NCI-H146 treated with DMSO at 0.1 percent for 48 hours (cell line): ENCODE measurements around the gene SH3BP2.

Experiments
- DNase-seq: peaks from one replicate; lab custom pipeline; 2025; ENCODE audit not compliant: unreplicated experiment; lab: John Stamatoyannopoulos, UW

SH3BP2 gene

GRCh38 chr4:2871466-2871865 is 78.6 kb downstream of the SH3BP2 start:
- DNase-seq = no peak

DNA sequence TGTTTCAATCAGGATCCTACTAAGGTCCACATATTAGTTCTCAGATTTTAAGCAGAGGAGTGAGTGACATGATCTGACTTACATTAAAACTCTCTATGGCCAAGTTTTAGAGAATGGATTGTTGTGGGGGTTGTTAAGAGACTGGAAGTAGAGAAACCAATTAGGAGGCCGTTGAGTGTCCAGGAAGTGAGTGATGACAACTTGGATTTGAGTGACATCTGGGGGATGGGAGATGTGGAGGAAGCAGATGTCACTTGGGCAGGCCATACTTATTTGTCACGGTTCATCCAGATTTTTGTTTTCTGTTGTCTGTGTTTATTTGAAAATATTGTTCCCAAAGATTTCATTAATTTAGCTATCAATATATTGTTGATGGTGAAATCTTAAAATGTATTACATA is 79.0 kb downstream of the SH3BP2 start:
- DNase-seq = no peak

DNA sequence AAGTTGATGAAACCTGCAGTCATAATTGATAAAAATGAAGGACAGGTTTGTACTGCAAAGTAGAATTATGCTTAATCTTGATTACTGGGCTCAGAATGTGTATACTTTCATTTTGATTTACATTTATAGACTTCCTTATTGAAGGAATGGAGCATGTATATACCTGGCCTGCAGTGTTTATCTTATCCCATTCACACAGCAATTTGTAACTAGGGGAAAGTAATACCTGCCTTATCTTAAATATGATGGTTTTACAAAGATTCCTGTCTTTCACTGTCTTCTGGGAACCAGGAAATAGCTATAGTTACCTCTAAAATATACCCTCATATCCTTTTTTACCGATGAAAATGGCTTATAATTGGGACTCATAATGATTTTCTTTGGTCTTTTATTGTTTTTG is 80.4 kb downstream of the SH3BP2 start:
- DNase-seq = no peak

- no peak for DNase-seq
Measured at GRCh38 chr4:2874861-2875260, 82.0 kb downstream of the SH3BP2 start.

- DNase-seq = no peak
Measured at GRCh38 chr4:2875556-2875955, 82.7 kb downstream of the SH3BP2 start.

- DNase-seq = no peak
Measured at GRCh38 chr4:2878346-2878745, 85.5 kb downstream of the SH3BP2 start.

DNA sequence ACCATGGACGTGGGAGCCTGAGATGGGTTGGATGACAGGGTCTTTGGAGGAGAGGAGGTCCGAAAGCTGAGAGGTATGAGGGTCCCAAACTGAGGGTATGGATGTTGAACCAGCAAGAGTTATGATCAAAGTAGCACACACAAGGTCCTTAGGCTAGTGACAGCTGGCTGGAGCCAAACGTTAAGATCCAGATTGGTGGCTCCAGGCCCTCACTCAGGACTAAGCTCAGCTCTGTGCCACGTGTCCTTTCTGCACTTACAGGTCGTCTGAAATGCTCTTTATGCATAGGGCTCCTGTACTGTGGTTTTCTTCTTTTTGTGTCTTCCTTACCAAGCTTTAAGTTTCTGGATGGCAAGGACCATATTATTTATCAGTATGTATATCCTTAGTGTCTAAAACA is 86.1 kb downstream of the SH3BP2 start:
- no peak for DNase-seq

GRCh38 chr4:2881431-2881830 is 88.5 kb downstream of the SH3BP2 start:
- no peak for DNase-seq

GRCh38 chr4:2882341-2882740 is 89.5 kb downstream of the SH3BP2 start:
- no peak for DNase-seq

GRCh38 chr4:2886161-2886560 is 93.3 kb downstream of the SH3BP2 start:
- DNase-seq = no peak

- DNase-seq = peak; percentile 34
Measured at GRCh38 chr4:2886622-2887021, 93.7 kb downstream of the SH3BP2 start.

DNA sequence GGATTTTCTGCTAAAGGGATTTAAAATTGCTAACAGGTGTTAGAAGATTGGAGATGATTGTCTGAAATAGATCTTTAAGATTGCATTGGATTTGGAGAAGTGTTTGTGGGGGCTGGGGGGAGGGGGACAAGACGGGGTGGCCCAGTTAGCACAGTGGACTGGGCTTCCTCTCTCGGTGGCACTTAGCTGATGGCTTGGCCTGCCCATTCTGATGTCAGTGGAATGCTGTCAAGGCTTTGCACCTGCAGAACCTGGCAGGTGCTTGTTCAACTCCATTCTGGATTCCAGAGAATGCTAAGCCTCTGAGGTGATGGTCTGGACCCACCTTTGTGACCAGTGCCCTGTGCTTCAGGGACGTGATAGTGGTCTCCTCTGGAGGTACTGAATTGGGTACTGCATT is 94.5 kb downstream of the SH3BP2 start:
- DNase-seq = no peak

DNA sequence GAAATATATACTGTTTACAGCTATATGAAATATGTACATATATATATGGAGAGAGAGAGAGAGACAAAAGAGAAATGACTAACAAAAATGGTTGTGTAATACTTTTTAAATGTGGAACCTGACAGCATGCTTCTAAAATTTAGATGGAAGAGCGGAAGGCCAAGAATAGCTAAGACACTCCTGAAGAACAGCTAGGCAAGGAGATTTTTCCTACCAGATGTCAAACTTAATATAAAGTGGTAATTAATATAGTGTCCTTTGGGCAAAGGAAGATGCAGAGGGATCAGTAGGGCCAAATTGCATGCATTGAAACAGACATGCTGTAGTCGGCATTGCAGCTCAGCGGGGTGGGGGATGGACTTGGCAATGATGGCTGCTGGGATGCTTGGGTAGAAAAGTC is 96.0 kb downstream of the SH3BP2 start:
- no peak for DNase-seq
